Fibroblast of the aortic adventitia (primary cell): ENCODE data around the gene DENND1A. TPM values are rescaled to one million over a fixed set of nuclear protein-coding genes. Genes with fewer than 3 reads are reported as not detected.

Source experiments
- DNase-seq: peaks from one replicate; pipeline ENCODE4 v3.0.0-alpha.2; 2010; ENCODE audit warnings: low read depth
- H3K4me3 ChIP-seq: 2 replicates; pipeline ENCODE4 v1.5.1; 2011; ENCODE audit warnings: low read depth, mild to moderate bottlenecking, control low read depth, low read length, moderate library complexity
- CTCF ChIP-seq: IDR thresholded peaks from 2 replicates; pipeline ENCODE4 v1.5.1; 2011; ENCODE audit warnings: mild to moderate bottlenecking, low read length, control low read depth, inconsistent platforms; ENCODE audit not compliant: insufficient read depth
- total RNA-seq: library from RNA; depleted of rRNA; stranded (reverse); fragments of >200 nt; gene quantifications from 2 replicates; pipeline ENCODE4 v1.2.3, GENCODE V29; 2012; ENCODE audit warnings: low replicate concordance

The DENND1A gene
- total RNA-seq, 1 donor = 27.7 TPM

- no peak for TF ChIP-seq CTCF
- H3K4me3 ChIP-seq = no peak overlapping the region
- DNase-seq = no peak
These were observed 557.0 kb downstream of the DENND1A start for GRCh38 chr9:123372766-123373446.

- DNase-seq = no peak
- no peak for TF ChIP-seq CTCF
- H3K4me3 ChIP-seq = no peak overlapping the region
These were observed 557.9 kb downstream of the DENND1A start for GRCh38 chr9:123371805-123372590.

GRCh38 chr9:123371228-123371584, 558.7 kb downstream of the DENND1A start:
- no peak for DNase-seq
- TF ChIP-seq CTCF = no peak
- H3K4me3 ChIP-seq = no peak overlapping the region

DNA sequence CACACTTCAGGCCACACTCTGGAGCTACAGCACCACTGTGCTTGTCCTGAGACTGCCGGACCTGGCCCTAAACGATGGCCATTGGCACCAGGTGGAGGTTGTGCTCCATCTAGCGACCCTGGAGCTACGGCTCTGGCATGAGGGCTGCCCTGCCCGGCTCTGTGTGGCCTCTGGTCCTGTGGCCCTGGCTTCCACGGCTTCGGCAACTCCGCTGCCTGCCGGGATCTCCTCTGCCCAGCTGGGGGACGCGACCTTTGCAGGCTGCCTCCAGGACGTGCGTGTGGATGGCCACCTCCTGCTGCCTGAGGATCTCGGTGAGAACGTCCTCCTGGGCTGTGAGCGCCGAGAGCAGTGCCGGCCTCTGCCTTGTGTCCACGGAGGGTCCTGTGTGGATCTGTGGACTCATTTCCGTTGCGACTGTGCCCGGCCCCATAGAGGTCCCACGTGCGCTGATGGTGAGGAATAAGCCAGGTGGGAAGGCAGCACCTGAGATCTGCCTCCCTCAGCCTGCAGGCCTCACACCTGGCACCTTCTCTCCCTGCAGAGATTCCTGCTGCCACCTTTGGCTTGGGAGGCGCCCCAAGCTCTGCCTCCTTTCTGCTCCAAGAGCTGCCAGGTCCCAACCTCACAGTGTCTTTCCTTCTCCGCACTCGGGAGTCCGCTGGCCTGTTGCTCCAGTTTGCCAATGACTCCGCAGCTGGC, 559.2 kb downstream of the DENND1A start:
- no peak for TF ChIP-seq CTCF
- DNase-seq = no peak

DNA sequence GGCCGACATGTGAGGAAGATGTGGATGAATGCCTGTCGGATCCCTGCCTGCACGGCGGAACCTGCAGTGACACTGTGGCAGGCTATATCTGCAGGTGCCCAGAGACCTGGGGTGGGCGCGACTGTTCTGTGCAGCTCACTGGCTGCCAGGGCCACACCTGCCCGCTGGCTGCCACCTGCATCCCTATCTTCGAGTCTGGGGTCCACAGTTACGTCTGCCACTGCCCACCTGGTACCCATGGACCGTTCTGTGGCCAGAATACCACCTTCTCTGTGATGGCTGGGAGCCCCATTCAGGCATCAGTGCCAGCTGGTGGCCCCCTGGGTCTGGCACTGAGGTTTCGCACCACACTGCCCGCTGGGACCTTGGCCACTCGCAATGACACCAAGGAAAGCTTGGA, 559.8 kb downstream of the DENND1A start:
- TF ChIP-seq CTCF = no peak
- DNase-seq = no peak
- H3K4me3 ChIP-seq = no peak overlapping the region

More for the DNA sequence above, 559.2 kb downstream of the DENND1A start:
- H3K4me3 ChIP-seq = no peak overlapping the region

GRCh38 chr9:123369296-123369695, 560.6 kb downstream of the DENND1A start:
- H3K4me3 ChIP-seq = no peak overlapping the region
- TF ChIP-seq CTCF = no peak
- no peak for DNase-seq
